IMR-90 (cell line): Measurements from ENCODE around the gene GPATCH2.

Experiments
- RAD21 ChIP-seq: IDR thresholded peaks from 2 replicates; pipeline ENCODE4 v1.6.1; 2012; ENCODE audit warnings: low read length, improper control_type of control experiment
- TF ChIP-seq, protein P1 (sequence below): conservative IDR thresholded peaks from 2 replicates; pipeline ENCODE4 v1.5.1; 2012; ENCODE audit warnings: mild to moderate bottlenecking, low read depth, low read length, improper control_type of control experiment

- TF ChIP-seq, protein P1, sequence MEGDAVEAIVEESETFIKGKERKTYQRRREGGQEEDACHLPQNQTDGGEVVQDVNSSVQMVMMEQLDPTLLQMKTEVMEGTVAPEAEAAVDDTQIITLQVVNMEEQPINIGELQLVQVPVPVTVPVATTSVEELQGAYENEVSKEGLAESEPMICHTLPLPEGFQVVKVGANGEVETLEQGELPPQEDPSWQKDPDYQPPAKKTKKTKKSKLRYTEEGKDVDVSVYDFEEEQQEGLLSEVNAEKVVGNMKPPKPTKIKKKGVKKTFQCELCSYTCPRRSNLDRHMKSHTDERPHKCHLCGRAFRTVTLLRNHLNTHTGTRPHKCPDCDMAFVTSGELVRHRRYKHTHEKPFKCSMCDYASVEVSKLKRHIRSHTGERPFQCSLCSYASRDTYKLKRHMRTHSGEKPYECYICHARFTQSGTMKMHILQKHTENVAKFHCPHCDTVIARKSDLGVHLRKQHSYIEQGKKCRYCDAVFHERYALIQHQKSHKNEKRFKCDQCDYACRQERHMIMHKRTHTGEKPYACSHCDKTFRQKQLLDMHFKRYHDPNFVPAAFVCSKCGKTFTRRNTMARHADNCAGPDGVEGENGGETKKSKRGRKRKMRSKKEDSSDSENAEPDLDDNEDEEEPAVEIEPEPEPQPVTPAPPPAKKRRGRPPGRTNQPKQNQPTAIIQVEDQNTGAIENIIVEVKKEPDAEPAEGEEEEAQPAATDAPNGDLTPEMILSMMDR: no peak
- no peak for TF ChIP-seq RAD21
Measured at GRCh38 chr1:217392441-217392840, 238.4 kb downstream of the GPATCH2 start.
